Thyroid gland (tissue), 4 donors: ENCODE data around the gene UBE2Z. TPM values are rescaled to one million over a fixed set of nuclear protein-coding genes. Genes with fewer than 3 reads are reported as not detected.

Experiments
- DNase-seq, 2 donors: peaks; one replicate each; pipeline ENCODE4 v3.0.0-alpha.2; 2019
- H3K27ac ChIP-seq, 3 donors: fragments of 200-600 bp; sonication (generic); 1 replicate in 2 of 3; 2 replicates in 1 of 3; pipeline ENCODE4 v1.5.1; 2016 to 2019; ENCODE audit warnings: mild to moderate bottlenecking in 1 of 3, moderate library complexity in 1 of 3
- H3K27me3 ChIP-seq: fragments of 200-600 bp; sonication (generic); one replicate; pipeline ENCODE4 v1.5.1; 2019
- H3K36me3 ChIP-seq, 2 donors: fragments of 200-600 bp; sonication (generic); one replicate each; pipeline ENCODE4 v1.5.1; 2016 to 2019
- H3K4me1 ChIP-seq, 2 donors: fragments of 200-600 bp; sonication (generic); one replicate each; pipeline ENCODE4 v1.5.1; 2017 to 2019
- H3K4me3 ChIP-seq, 3 donors: fragments of 200-600 bp; sonication (generic); replicated peaks in 1 of 3; 1 replicate in 2 of 3; 2 replicates in 1 of 3; pipeline ENCODE4 v1.5.1; 2016; ENCODE audit warnings: mild to moderate bottlenecking in 1 of 3
- H3K9me3 ChIP-seq: fragments of 200-600 bp; sonication (generic); one replicate; pipeline ENCODE4 v1.5.1; 2017
- POLR2A ChIP-seq, 2 donors: fragments of 450-650 bp; IDR thresholded peaks; one replicate each; pipeline ENCODE4 v1.6.1; 2017; ENCODE audit warnings: antibody characterized with exemption in 2 of 2, mild to moderate bottlenecking in 2 of 2, moderate library complexity in 1 of 2
- WGBS, 2 donors: methylation state at CpG; one replicate each; pipeline ENCODE4 v1.1.5; 2017; 5-methylcytosine and 5-hydroxymethylcytosine counted together
- intact Hi-C: fragments of 100-400 bp; cut with DNase I; formaldehyde crosslinking; loops from one replicate; pipeline ENCODE4 v1.15.1; 2023
- small RNA-seq: library from RNA; depleted of rRNA; stranded (forward); fragments of <200 nt; gene quantifications from one replicate; pipeline ENCODE3, GENCODE V24; 2016
- total RNA-seq, 4 donors: library from RNA; depleted of rRNA; stranded (reverse); fragments of >200 nt; gene quantifications; one replicate each; pipeline ENCODE4 v1.2.3, GENCODE V29; 2016
- TF ChIP-seq, protein P1 (sequence below), 6 experiments: fragments of 200-600 bp in 3 of 6; fragments of 450-650 bp in 3 of 6; sonication (generic) in 3 of 6; IDR thresholded peaks; one replicate each; pipeline ENCODE4 v1.5.1; 2016 to 2019; ENCODE audit warnings: antibody characterized with exemption in 6 of 6, mild to moderate bottlenecking in 2 of 6, inconsistent platforms in 1 of 6, moderate library complexity in 1 of 6

The UBE2Z gene
- total RNA-seq, 4 donors from 2014 or later = 80.9 to 103 (median 99.0) TPM

- H3K9me3 ChIP-seq = no peaks in the 10 kb centered on the region
- DNase-seq = peak in 1 of 2 donors; percentile 3
- TF ChIP-seq, protein P1, sequence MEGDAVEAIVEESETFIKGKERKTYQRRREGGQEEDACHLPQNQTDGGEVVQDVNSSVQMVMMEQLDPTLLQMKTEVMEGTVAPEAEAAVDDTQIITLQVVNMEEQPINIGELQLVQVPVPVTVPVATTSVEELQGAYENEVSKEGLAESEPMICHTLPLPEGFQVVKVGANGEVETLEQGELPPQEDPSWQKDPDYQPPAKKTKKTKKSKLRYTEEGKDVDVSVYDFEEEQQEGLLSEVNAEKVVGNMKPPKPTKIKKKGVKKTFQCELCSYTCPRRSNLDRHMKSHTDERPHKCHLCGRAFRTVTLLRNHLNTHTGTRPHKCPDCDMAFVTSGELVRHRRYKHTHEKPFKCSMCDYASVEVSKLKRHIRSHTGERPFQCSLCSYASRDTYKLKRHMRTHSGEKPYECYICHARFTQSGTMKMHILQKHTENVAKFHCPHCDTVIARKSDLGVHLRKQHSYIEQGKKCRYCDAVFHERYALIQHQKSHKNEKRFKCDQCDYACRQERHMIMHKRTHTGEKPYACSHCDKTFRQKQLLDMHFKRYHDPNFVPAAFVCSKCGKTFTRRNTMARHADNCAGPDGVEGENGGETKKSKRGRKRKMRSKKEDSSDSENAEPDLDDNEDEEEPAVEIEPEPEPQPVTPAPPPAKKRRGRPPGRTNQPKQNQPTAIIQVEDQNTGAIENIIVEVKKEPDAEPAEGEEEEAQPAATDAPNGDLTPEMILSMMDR (IDR thresholded peaks at IDR 0.05) = no peak
- TF ChIP-seq POLR2A (IDR thresholded peaks at IDR 0.05) = no peak
- no peak overlapping the region for H3K4me3 ChIP-seq
- H3K27ac ChIP-seq = no peak overlapping the region
- H3K36me3 ChIP-seq = no peaks in the 10 kb centered on the region
- intact Hi-C loops = no loop called here
- H3K4me1 ChIP-seq = no peaks in the 10 kb centered on the region
- 11 to 24% methylated on average over 4 of the region's 4 CpGs for WGBS, 2 donors
- H3K27me3 ChIP-seq = no peaks in the 10 kb centered on the region
Measured at GRCh38 chr17:48970224-48970623, 62.0 kb downstream of the UBE2Z start.

- H3K27me3 ChIP-seq = no peaks in the 10 kb centered on the region
- H3K27ac ChIP-seq = no peak overlapping the region
- H3K36me3 ChIP-seq = no peaks in the 10 kb centered on the region
- no peak for DNase-seq
- intact Hi-C loops = no loop called here
- H3K4me3 ChIP-seq = no peak overlapping the region
- 68 to 77% methylated on average over 12 of the region's 12 CpGs for WGBS, 2 donors
- TF ChIP-seq, protein P1 (IDR thresholded peaks at IDR 0.05) = no peak
- no peak for TF ChIP-seq POLR2A (IDR thresholded peaks at IDR 0.05)
- no peaks in the 10 kb centered on the region for H3K4me1 ChIP-seq
- no peaks in the 10 kb centered on the region for H3K9me3 ChIP-seq
Measured at GRCh38 chr17:48970865-48971687, 62.9 kb downstream of the UBE2Z start.

- WGBS, 2 donors = 74 to 79% methylated on average over 7 of the region's 7 CpGs
- TF ChIP-seq POLR2A (IDR thresholded peaks at IDR 0.05) = no peak
- TF ChIP-seq, protein P1 (IDR thresholded peaks at IDR 0.05) = no peak
- H3K27me3 ChIP-seq = no peaks in the 10 kb centered on the region
Measured at GRCh38 chr17:48972749-48973097, 64.5 kb downstream of the UBE2Z start.

GRCh38 chr17:48973806-48974205 lies 65.6 kb downstream of the UBE2Z start:
- no peak for TF ChIP-seq POLR2A (IDR thresholded peaks at IDR 0.05)
- TF ChIP-seq, protein P1 (IDR thresholded peaks at IDR 0.05) = no peak
- Histone ChIP-seq H3K27ac (no peak overlapping the region), H3K9me3 (no peaks in the 10 kb centered on the region), H3K4me1 (no peaks in the 10 kb centered on the region), H3K27me3 (no peaks in the 10 kb centered on the region), H3K36me3 (no peaks in the 10 kb centered on the region), H3K4me3 (no peak overlapping the region)
- intact Hi-C loops = no loop called here
- 42 to 56% methylated on average over 3 of the region's 3 CpGs for WGBS, 2 donors
- no peak for DNase-seq

More at GRCh38 chr17:48972749-48973097, 64.5 kb downstream of the UBE2Z start:
- no peaks in the 10 kb centered on the region for H3K4me1 ChIP-seq
- H3K27ac ChIP-seq = no peak overlapping the region
- H3K4me3 ChIP-seq = no peak overlapping the region
- intact Hi-C loops = no loop called here
- no peaks in the 10 kb centered on the region for H3K36me3 ChIP-seq
- H3K9me3 ChIP-seq = no peaks in the 10 kb centered on the region
- DNase-seq = no peak

Small RNA genes lying within 50 kb of the gene (small RNA-seq; reads per million reads assigned to genes)
- not detected for gene AC068531.1
- gene RF00263 = not detected
- not detected for gene RF01210
- gene RNU1-42P = not detected

Other genes with a start within 250 kb of the UBE2Z start
- gene PRAC1, start 185.9 kb upstream of the UBE2Z start, total RNA-seq = not detected
- gene PRAC2, start 185.2 kb upstream of the UBE2Z start, total RNA-seq = not detected
- gene HOXB13, start 179.7 kb upstream of the UBE2Z start, total RNA-seq = under 1 TPM in 1 of 4 donors, not detected in 3; 0.27 TPM
- gene TTLL6, start 91.2 kb upstream of the UBE2Z start, total RNA-seq = 1 to 10 TPM in 2 of 4 donors, under 1 TPM in 2; 0.34 to 1.2 (median 0.89) TPM
- gene CALCOCO2, start 77.4 kb upstream of the UBE2Z start, total RNA-seq = 100 to 1,000 TPM; 111 to 163 (median 139) TPM
- gene ATP5MC1, start 15.6 kb upstream of the UBE2Z start, total RNA-seq = 100 to 1,000 TPM in 2 of 4 donors, 10 to 100 TPM in 2; 48.6 to 317 (median 133) TPM
- 100 to 1,000 TPM in 1 of 4 donors, 10 to 100 TPM in 3; 64.9 to 150 (median 96.5) TPM for gene SNF8, start 36.4 kb downstream of the UBE2Z start, total RNA-seq
- not detected for gene GIP, start 60.2 kb downstream of the UBE2Z start, total RNA-seq
- under 1 TPM in 2 of 4 donors, not detected in 2; 0.33 to 0.94 TPM for gene IGF2BP1, start 89.0 kb downstream of the UBE2Z start, total RNA-seq
- gene B4GALNT2, start 224.4 kb downstream of the UBE2Z start, total RNA-seq = 10 to 100 TPM in 1 of 4 donors, 1 to 10 TPM in 2, under 1 TPM in 1; 0.33 to 10.1 (median 3.9) TPM